ENCODE results near the gene RARRES1. TPM values are rescaled to one million over a fixed set of nuclear protein-coding genes. Genes with fewer than 3 reads are reported as not detected.
A peak's percentile ranks its signal among the peaks of the same experiment; 100 is the strongest.

Gene RARRES1
- total RNA-seq, 1 experiment from 2014 or later: 0.20 TPM

DNA sequence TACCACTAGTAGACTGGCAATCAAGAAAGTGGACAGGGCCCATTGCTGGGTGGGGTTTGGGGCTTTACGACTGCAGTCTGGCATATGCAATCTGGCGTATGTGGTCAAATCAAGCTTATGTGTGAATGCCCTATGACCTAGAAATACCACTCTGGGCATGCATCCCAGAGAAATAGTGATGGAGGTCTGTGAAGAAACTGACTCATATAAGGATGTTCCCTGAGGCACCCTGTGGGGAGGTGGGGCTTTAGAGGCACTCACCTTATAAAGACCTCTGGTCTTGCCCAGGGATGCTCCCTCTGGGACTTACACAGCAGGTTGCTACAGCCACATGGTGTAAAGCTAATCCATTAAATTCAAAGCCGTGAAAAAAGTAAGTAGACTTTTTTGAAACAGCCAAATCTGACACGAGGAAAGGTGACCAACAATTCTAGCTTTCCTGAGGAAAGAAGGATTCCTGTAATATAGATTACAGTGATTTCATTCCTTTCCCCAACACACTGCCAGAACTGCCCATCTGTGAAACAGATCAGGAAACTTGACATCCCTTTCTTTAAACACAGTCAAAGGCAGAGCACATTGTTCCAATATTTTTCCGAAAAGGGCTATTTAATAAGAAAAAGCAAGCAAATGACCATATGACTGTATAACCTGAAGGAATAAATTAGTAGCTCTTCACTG lies 13.6 kb downstream of the RARRES1 start (continued):
- TF ChIP-seq ZNF274 (IDR thresholded peaks at IDR 0.05; ENCODE audit: low read depth, low read length): no peak
- no peak for TF ChIP-seq RAD21 (IDR thresholded peaks at IDR 0.05; ENCODE audit: low read depth)
- TF ChIP-seq CEBPB (IDR thresholded peaks at IDR 0.05; ENCODE audit: low read depth): peak; percentile 44; the same call in 1 of the 2 replicates
- 0 out of 2 replicates have a peak, but pooled peaks have one; percentile 26 for TF ChIP-seq SIN3A (IDR thresholded peaks at IDR 0.05; ENCODE audit: low read depth)

DNA sequence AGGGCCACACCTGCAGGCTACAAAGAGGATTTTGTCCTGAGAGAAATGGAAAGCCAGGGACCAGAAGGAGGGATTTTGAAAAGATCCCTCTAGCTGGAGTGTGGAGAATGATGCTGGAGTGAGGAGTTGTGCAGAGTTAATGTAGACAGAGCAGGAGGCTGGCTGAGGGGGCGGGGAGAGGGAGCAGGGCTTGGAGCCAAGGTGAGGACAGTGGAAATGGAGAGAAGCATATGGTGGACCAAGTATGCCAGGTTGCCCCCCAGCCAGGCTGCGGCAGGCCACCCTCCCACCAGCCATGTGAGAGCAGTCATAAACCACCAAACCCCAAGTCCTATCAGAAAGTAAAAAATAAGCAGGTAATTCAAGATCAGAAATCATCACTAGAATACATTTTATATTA lies 14.7 kb downstream of the RARRES1 start:
- intact Hi-C loops (cut with micrococcal nuclease): no loop called here
- Histone ChIP-seq H4K20me1 (ENCODE audit: insufficient read depth) (peaks cover 4% of the 10 kb centered on the region; the same call in 1 of the 2 replicates), H3K79me2 (ENCODE audit: insufficient read depth, low read length) (no peaks in the 10 kb centered on the region)

More for the DNA sequence above, 14.7 kb downstream of the RARRES1 start:
- Histone ChIP-seq H3K27me3 (ENCODE audit: insufficient read depth, low read length) (no peaks in the 10 kb centered on the region), H3K4me2 (ENCODE audit: low read length) (peak overlapping the region; percentile 43), H3K9me2 (ENCODE audit: insufficient read depth) (no peaks in the 10 kb centered on the region), H3K36me3 (ENCODE audit: control insufficient read depth in 1 of 2, insufficient read depth in 2 of 2, low read length in 2 of 2) (peaks cover 0 to 12% of the 10 kb centered on the region in 2 experiments; a peak in 1 of 4 replicates), H3K27ac (ENCODE audit: low read depth, low read length) (no peak overlapping the region; the same call in 1 of the 2 replicates), H3K9me3 (ENCODE audit: control insufficient read depth in 1 of 2, insufficient read depth in 1 of 2, low read depth in 1 of 2, low read length in 2 of 2) (no peaks in the 10 kb centered on the region), H3K4me1 (ENCODE audit: control insufficient read depth in 1 of 2, insufficient read depth in 2 of 2, low read length in 2 of 2) (peaks cover 32 to 48% of the 10 kb centered on the region in 2 experiments), H2AFZ (ENCODE audit: low read depth, low read length, poor library complexity, severe bottlenecking) (no peak overlapping the region), H3K4me3 (replicated peaks in 1 of 2; ENCODE audit: low read depth in 1 of 2, low read length in 2 of 2) (no peak overlapping the region), H3K9ac (ENCODE audit: low read length) (no peak overlapping the region)
- no peak for DNase-seq (ENCODE audit: low read depth, low spot score)
- no peak for TF ChIP-seq RAD21 (IDR thresholded peaks at IDR 0.05; ENCODE audit: low read depth)
- TF ChIP-seq EGR1 (IDR thresholded peaks at IDR 0.05; ENCODE audit: low read depth): no peak
- TF ChIP-seq CBX3 (IDR thresholded peaks at IDR 0.05; ENCODE audit: low read depth): no peak
- TF ChIP-seq, protein P1, sequence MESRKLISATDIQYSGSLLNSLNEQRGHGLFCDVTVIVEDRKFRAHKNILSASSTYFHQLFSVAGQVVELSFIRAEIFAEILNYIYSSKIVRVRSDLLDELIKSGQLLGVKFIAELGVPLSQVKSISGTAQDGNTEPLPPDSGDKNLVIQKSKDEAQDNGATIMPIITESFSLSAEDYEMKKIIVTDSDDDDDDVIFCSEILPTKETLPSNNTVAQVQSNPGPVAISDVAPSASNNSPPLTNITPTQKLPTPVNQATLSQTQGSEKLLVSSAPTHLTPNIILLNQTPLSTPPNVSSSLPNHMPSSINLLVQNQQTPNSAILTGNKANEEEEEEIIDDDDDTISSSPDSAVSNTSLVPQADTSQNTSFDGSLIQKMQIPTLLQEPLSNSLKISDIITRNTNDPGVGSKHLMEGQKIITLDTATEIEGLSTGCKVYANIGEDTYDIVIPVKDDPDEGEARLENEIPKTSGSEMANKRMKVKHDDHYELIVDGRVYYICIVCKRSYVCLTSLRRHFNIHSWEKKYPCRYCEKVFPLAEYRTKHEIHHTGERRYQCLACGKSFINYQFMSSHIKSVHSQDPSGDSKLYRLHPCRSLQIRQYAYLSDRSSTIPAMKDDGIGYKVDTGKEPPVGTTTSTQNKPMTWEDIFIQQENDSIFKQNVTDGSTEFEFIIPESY (IDR thresholded peaks at IDR 0.05; ENCODE audit: extremely low read depth, insufficient replicate concordance, low read length): no peak
- no peak for TF ChIP-seq ZFX (IDR thresholded peaks at IDR 0.05)
- no peak for TF ChIP-seq SRF (IDR thresholded peaks at IDR 0.05; ENCODE audit: low read depth)
- no peak for TF ChIP-seq EZH2 (IDR thresholded peaks at IDR 0.05)
- TF ChIP-seq TCF7L2 (IDR thresholded peaks at IDR 0.05; ENCODE audit: borderline replicate concordance, extremely low read depth, insufficient read depth, insufficient read length): no peak
- TF ChIP-seq REST (IDR thresholded peaks at IDR 0.05; ENCODE audit: low read depth): no peak
- no peak for TF ChIP-seq YY1 (IDR thresholded peaks at IDR 0.05; ENCODE audit: extremely low read depth, insufficient replicate concordance, low read depth, low read length)
- TF ChIP-seq POLR2AphosphoS5 (IDR thresholded peaks at IDR 0.05; ENCODE audit: low read depth, low read length): no peak
- TF ChIP-seq FOSL1 (IDR thresholded peaks at IDR 0.05; ENCODE audit: low read depth): no peak
- no peak for TF ChIP-seq ZNF274 (IDR thresholded peaks at IDR 0.05; ENCODE audit: low read depth, low read length)
- TF ChIP-seq, protein P2, sequence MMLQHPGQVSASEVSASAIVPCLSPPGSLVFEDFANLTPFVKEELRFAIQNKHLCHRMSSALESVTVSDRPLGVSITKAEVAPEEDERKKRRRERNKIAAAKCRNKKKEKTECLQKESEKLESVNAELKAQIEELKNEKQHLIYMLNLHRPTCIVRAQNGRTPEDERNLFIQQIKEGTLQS (IDR thresholded peaks at IDR 0.05): no peak
- TF ChIP-seq SP1 (IDR thresholded peaks at IDR 0.05; ENCODE audit: low read depth): no peak
- TF ChIP-seq JUND (IDR thresholded peaks at IDR 0.05): no peak
- CTCF ChIA-PET: interaction anchor here (0.8 to 1.3 kb wide), 2 partner anchors 9 to 74 kb away, joined by 3 to 7 read pairs; no protein-coding TSS in a partner anchor
- BruUV-seq (replicated peaks): no TSS peak
- RAD21 ChIA-PET (ENCODE audit: low non-redundant PET in 1 of 2, low total read pairs in 2 of 2, uncharacterized antibody in 2 of 2, unreplicated experiment in 2 of 2): no interaction called here
- no peak for ATAC-seq
- POLR2A ChIA-PET: interaction anchor here (1.4 kb wide), 1 partner anchor 10 kb away, joined by 4 read pairs; no protein-coding TSS in a partner anchor

Measured in HCT116 (cell line).